GM18868 (cell line): ENCODE data around the gene RPL18A.

Experiments used
- ATAC-seq: cut with Tn5 transposase; IDR thresholded peaks from one replicate; pipeline ENCODE4 v1.9.1; 2021; ENCODE audit warnings: mild to moderate bottlenecking, moderate library complexity; ENCODE audit not compliant: unreplicated experiment

The RPL18A gene

GRCh38 chr19:17908244-17908643, 48.5 kb downstream of the RPL18A start:
- ATAC-seq = no peak

GRCh38 chr19:17909003-17909732, 49.5 kb downstream of the RPL18A start:
- ATAC-seq = no peak

GRCh38 chr19:17910791-17911360, 51.2 kb downstream of the RPL18A start:
- ATAC-seq = no peak
